ENCODE results near the gene POLR2E.
"Not testable (repeated sequence)": the region's sequence is repeated elsewhere in the genome, so short reads cannot be mapped to it uniquely, and the experiment has no call there.

POLR2E gene

DNA sequence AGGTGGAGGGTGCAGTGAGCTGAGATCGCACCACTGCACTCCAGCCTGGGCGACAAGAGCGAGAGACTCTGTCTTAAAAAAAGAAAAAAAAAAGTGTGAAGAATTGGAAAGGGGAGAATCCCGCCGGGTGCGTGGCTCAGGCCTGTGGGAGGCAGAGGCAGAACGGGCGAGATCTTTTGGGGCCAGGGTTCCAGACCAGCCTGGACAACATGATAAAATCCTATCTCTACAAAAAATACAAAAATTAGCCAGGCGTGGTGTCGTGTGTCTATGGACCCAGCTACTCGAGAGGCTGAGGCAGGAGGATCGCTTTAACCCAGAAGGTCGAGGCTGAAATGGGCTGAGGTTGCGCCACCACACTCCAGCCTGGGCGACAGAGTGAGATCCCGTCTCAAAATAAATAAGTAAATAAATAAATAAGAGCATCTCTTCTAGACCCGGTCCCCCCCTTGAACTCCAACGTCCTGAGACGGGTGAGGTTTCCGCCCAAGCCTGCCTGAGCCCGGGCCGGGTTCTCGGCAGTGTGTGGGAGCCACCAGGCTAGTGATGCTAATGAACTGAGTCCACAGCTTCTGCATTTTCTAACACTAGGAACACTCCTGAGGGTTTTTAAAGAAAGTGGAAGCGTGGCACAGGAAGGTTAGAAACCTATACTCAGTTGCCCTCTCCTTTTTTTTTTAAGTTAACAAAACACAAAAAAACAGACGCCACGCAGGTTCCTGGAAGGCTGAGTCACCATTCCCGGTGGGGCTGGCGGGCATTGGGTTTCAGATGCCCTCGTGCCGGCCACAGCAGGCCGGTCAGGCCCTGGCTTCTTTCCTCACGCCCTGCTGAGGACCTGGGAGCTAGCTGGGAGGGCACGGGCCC is 30.7 kb upstream of the POLR2E start:
- ATAC-seq, result no peak

DNA sequence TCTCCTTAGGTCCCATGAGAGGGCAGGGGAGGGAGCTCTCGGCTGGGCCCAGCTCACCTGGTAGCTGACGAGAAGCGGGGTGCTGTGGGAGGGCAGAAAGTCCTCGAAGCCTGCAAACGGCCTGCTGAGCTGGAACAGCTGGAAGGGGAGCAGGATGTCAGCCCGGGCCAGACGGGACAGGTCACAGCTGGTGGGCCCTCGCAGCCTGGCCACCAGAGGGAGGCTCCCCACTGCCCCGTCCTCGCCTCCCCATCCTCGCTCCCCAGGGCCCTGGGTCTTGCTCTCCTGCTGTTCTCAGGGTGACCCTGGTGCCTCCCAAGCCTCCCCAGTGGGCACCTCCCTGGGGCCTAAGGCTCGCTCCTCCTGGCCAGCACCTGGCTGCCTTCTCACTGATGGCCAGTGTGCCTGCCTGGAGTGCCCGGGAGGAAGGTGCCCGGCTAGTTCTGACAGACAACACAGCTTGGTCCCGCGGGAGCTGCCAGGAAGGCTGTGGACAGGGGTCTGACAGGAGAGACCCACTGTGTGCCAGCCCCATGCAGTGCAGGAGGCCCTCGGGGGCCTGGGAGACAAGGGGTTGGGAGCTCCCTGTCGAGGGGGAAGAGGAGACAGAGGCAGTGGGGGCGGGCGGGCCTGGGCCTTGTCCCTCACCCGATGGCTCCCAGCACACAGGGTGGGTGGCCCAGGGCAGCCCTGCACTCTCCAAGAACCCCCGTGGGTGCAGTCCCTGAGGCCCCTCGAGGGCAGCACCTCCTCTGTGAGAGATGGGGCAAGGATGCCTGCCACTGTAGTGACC is 28.9 kb upstream of the POLR2E start:
- no peak for ATAC-seq

DNA sequence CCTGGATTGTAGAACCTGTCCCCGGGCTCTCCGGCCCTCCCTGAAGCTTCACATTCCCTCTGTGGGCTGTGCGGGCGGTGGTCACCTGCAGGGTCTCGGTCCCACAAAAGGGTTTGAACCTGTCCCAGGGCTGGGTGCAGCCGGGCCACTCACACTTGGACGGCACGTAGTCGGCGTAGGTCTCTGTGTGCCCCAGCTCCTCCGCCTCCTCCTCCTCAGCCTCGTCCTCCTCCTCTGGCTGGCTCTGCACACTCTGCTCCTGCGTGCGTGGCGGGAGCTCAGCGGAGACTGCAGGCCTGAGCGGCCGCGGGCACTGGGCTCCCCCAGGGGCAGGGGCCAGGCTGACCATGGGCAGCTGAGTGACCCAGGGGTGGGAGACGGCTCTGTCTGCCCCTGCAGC is 28.2 kb upstream of the POLR2E start:
- ATAC-seq, result no peak

DNA sequence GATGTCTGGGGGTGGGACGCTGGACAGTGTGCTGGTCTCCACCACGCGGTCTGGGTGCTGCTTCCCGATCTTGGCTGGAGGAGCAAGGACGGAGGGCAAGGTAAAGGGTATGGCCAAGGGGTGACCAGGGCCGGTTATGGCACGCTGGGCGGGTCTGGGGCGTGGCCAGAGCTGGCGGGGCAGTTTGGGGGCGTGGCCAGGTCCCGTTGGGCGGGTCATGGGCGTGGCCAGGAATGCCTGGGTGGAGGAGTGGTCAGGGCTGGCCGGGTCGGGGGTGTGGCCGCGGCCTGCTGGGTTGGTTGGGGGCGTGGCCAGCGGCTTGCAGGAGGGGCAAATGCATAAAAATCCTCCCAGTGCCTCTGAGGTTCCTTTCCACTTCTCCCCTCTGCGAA is 27.8 kb upstream of the POLR2E start:
- ATAC-seq, result peak in 1 of 2 donors; percentile 48

DNA sequence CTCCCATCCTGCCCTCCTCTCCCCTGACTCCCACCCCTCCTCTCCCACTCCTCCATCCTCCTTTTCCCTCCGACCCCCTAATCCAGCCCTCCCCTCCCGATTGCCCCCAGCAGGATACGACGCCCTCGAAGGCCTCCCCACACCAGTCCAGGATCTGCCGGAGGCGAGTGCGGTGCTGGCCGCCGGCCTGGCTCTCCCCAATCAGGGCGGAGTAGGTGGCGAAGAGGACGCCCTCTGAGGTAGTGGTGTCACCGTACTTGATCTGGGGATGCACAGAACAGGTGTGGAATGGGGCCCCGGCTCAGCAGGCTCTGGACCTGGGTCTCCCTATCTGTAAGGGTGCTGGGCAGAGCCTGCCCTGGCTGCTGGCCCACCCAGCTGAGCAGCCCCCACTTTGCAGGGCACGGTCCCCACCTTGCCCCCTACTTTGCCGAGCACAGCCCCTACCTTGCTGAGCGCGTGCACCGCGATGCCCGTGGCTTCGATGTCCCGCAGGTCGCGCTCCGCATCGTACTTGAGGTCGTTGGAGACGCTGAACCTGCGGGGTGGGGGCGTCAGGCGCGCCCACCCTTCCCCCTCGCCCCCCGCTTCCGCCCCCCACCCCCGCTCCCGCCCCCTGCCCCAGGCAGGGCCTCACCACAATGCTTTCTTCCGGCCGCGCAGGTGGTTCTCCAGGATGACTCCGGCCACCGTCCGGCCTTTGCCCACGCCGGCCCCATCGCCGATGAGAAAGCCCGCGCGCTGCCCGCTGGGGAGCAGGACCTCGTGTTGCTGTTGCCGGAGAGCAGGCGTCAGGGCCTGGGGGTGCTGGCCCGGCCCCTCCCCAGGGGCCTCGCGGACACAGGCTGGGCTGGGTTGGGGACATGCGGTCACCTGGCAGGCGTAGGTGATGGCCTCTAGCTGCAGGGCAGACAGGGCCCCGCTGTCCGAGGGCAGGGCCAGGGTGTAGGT is 27.1 kb upstream of the POLR2E start:
- no peak for ATAC-seq

DNA sequence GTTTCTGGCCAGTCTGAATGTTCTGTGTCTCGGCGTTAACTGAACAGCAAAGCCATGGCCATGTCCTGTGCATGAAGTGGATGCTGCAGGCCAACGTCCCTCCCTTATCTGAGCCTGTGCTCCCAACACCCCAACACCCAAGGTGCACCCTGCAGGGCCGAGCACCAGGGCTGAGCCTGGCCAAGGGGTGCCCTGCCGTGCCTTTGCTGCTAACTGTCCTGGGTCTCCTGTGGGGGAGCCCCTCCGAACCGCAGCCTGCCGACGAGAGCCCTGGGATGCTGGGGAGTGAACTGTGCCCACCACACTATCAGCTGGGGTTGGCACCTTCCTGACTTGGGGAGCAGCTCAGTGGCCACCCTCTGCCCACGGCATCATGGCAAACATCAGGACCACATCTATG is 26.2 kb upstream of the POLR2E start:
- ATAC-seq, result no peak

DNA sequence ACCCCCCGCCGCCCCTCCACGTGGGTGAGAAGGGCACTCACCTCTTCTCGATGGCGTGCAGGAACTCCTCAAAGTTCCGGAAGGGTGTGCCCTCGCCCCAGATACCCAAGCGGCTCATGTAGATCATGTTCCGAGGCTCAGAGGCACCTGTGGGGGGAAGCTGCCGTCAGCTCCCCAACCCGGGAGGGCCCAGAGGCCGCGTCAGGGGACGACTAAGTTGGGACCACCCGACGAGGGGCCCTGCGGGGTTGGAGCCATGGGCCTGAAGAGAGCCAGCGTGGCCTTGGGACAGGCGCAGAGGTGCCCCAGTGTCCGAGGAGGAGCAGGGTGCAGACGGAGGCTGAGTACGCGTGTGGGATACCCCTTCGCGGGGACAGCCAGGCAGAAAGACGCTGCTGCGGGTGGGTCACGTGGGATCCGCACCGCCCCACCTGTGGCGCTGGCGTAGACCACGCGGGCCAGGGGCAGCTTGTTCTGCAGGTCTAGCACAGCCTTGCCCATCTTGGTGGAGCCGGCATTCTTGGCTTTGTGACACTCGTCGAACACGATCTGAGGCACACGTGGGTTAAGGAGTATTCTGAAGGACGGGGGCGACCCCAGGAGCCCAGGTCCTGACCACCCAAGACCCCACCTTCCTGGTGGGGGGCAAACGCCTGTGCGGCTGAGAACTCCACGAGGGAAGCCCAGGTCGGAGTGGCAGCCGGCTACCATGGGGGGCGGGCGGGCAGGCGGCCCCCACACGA is 24.5 kb upstream of the POLR2E start:
- no peak for ATAC-seq

DNA sequence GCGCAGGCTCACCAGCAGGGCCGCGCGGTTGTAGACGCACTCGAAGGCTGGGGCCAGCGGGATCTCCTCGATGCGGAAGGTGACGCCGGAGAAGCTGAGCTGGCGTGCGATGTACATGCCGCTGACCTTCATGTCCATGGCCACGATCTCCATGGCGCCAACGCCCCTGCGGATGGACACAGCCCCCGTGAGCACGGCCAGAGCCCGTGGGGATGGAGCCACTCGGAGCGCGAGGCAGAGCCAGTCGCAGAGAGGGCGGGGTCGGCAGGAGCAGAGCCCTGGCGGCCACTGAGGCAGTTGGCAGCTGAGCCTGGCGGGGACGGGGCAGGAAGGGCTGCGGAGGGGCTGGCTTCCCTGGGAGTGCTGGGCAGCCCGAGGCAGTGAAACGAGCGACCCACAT is 23.8 kb upstream of the POLR2E start:
- no peak for ATAC-seq

DNA sequence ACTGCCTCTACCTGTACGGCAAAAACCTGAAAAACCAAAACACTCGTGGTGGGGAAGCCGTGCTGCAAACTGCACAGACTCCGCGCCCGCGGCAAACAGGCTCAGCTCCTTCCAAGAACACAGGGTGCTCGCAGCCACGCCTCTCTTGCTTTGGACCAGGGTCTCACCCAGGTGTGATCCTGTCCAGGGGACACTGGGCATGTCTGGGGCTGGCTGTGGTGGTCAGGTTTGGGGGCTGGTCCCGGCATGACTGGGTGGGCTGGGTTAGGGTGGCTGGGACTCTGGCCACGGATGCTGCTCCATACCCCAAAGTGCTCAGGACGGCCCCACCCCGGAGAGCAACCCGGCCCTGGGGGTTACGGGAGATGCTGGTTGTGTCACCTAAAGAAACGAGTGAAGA is 22.5 kb upstream of the POLR2E start:
- ATAC-seq, result no peak

DNA sequence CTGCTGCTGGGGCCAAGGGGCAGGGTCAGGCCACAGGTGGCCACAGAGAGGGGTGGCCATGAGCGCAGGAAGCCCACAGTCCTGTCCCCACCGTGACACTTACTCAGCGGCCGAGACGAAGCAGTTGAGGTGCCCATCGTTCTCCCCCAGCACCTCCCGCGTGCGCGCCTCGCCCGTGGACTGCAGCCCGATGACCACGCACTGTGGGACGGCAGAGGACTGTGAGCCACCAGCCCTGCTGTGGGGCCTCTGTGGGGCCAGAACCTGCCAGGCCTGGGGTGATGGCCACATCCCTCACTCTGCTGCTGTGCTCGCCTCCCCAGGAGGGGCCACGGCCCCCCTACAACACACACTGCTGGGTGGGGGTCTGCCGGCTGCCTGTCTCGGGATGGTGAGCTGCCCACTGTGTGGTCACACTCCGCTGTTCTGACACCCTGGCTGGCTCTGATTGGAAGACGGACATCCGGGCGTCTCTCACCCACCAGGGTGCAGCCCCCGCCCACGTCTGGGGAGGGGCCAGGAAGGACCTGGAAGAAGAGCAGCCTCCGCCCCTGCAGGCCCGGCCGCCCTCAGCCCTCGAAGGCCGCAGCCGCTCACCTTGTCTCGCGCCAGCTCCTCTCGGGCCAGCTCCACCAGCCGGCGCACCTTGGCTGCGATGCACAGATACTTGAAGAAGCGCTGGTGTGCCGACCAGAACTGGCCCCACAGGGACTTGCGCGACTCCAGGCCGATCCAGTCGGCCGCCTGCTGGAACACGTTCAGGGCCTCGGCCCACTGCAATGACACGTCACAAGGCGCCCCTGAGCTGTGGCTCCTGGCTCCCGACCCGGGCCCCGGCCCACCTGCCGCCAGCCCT is 21.8 kb upstream of the POLR2E start:
- ATAC-seq, result no peak

DNA sequence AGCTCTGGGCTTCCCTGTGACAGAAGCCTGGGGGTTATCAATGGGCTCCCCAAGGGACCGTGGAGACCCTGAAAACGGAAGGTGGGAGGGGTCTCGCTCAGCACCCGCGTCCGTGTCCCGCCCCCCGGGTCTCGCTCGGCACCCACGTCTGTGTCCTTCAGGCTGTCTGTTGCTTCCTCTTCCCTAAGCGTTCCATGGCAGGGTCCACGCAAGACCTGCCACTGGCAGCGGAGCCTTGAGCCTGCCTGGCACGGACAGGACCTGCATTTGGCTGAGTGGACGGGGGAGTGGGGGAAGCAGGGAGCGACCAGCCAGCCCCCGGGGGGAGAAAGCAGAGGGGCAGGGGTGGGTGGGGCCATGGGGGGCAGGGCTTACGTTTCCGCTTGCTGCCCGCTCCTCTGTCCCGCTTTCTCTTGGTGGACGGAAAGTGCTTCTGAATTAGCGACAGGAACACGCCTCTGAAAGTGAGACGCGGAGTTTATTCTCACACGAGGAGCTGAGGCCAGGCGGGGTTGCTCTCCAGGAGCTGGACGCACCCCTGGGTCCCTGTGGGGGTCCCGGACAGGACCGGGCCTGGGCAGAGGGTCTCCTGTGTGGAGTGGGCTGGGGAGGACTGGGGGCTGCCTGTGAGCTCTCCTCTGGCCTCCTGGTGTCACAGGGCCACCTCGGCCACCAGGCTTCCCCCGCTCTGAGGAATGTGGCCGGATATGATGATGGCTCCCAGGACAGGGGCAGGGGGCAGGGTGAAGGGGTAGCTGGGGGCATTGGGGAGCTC is 20.7 kb upstream of the POLR2E start:
- no peak for ATAC-seq

DNA sequence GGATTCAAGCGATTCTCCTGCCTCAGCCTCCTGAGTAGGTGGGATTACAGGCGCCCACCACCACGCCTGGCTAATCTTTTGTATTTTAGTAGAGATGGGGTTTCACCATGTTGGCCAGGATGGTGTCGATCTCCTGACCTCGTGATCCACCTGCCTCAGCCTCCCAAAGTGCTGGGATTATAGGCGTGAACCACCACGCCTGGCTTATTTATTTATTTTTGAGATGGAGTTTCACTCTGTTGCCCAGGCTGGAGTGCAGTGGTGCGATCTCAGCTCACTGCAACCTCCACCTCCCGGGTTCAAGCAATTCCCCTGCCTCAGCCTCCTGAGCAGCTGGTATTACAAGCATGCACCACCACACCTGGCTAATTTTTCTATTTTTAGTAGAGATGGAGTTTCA is 19.6 kb upstream of the POLR2E start:
- not testable (repeated sequence) for ATAC-seq

DNA sequence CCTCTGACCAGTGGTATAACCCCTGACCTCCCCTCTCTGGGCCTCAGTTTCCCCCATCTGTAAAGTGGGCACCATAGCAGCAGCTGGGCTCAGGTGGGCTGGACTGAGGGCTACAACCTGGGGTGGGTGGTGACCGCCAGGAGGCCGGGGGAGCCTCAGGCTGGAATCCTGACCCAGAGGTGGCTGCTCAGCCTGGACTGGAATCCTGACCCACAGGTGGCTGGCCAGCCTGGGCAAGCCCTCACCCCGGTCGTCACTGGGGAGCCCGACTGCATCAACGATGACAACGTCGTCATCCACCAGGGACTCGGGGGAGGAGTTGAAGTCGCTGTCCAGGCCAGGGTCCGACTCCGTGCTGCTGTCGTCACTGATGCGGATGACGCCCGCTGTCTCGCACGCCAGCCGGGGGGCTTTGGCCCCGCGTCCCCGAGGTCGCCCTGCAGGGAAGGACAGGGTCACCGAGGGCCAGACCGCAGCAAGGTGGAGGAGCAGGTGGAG is 18.9 kb upstream of the POLR2E start:
- no peak for ATAC-seq

DNA sequence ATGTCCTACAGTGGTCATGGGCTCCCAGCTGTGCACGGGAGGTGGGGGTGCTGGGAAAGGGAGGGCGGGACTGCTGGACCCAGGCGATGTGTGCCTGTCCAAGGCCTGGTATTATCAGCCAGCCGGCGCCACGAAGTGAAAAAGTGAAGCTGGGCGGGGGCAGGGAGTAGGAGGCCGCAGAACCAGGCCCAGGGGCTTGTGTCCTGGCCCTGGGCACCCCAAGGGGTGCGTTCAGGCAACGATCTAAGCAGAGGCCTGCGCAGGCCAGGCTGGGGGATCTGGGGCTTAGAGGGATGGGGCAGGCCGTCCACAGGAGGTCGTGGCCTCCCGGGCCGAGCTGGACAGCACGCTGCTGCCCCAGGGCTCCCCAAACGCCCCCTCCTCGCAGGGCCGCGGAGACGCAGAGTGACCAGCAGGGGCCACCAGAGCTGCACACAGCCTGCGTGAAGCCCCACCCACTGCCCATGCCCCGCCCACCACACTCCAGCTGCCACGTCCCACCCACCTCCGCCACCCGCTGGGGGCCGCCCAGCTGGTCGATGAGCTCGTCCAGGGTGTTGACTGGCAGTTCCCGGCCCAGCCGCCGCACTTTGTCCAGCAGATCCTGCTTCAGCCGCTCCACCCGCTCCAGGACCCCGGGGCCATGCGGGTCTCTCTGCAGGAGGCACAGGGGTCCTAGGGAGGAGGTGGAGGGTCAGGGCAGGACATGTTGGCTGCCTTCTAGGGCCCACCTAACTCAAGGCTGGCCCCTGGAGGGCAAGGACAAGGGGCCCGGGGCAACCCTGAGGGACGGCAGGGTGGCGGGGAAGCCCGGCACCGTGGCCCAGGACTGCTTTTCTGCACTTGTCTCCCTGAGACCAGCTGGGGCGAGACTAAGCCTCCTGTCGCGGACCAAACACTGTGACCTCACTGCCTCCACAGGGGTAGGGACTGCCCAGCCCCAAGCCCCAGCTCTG is 18.1 kb upstream of the POLR2E start:
- peak; percentile 68 to 73 for ATAC-seq

DNA sequence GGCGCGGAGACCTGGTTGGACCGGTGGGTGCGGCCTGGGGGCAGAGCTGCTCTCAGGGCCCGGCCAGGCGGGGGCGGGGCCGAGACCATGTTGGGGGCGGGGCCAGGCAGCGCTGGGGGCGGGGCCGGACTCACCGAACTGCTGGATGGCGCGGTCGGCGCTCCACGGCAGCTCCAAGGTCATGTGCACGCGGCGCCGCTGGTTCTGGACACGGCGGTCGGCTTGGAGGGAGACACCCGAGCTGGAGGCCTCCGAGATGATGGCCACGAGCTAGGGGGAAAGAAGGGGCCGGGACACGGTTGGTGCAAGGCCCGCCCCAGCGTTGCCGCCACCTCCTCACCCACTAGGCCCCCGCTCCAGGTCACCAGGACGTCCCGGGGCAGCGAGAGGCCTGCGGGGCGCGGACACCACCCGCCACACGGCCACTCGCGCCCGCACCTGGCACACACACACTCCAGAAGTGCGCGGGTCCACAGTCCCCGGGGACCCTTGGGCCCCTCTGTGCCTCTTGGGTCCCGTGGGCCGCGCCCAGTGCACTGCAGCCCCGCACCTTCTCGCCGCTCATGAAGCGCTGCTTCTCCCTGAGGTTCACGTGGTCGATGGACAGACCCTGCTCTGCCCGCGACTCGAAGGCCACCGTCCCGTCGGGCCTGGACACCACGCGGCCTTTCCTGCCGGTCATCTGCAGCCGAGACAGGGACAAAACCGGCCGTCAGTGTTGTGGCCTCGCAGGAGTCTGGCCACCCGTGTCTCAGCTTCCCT is 17.3 kb upstream of the POLR2E start:
- no peak for ATAC-seq

DNA sequence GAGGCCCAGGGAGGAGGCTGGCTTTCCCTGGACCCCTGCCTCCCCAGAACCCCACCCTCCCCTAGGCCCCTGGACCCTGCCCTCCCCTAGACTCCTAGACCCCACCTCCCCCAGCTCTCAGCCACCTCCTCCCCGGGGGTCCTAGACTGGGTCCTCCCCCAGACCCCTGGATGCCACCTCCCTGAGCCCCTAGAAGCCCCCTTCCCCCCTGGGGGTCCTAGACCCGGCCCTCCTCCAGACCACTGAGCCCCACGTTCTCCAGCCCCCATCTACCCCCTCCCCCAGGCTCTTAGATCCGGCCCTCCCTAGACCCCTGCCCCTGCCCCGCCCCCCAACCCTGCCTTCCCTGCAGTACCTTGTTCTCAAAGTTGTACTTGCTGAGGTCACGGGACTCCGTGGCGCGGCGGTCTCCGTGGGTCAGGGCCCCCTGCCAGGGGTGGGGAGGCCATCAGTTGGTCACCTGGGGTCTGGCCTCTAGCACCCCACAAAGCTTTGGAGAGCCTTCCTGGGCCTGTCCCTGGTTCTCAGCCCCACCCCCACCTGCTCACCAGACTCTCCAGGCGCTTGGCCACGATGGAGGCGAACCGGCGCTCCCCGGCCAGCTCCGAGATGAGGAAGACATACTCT is 16.6 kb upstream of the POLR2E start:
- no peak for ATAC-seq

DNA sequence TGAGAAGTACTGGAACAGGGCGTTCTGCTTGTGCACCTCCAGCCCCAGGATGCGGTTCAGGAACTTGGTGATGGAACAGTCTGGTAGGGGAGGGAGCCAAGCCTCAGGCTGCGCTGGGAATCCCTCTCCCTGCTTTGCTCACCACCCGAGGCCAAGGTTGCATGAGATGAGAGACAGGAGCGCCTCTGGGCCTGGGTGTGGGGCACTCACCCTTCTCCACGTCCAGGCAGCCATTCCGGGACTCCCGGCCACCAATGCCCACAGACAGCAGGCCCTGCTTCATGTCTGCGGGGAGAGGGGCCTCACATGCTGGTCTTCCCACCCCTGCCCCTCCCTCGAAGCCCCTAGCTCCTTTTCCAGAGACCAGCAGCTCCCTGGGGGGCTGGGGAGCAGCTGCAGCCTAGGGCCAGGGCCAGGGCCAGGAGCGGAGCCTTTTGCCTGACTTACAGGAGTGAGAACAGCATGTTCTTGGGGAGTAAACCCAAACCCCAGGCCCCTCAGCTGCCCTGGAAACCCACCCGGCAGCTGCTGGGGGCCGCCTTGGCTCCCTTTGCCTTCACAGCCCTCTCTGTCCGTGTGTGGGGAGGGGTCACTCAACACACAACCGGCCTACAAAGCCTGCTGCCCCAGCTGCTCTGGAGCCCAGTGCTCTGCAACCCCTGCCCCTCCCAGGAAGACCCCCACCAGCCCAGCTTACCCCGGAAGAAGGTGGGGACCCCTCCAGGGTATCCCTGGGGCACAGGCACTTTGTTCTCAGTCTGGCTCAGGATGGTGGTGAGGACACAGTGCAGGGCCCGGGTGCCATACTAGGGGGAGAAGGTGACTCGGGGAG is 15.8 kb upstream of the POLR2E start:
- ATAC-seq, result no peak
